Hematopoietic multipotent progenitor cell treated with erythropoietin and hydrocortisone succinate and interleukin-3 and kit ligand, for 8 days (in vitro differentiated cells): Measurements from ENCODE around the gene TPM4.
"Not testable (repeated sequence)": the region's sequence is repeated elsewhere in the genome, so short reads cannot be mapped to it uniquely, and the experiment has no call there.

Experiments
- DNase-seq: peaks from one replicate; pipeline ENCODE4 v3.0.0-alpha.2; 2015

Gene TPM4

DNA sequence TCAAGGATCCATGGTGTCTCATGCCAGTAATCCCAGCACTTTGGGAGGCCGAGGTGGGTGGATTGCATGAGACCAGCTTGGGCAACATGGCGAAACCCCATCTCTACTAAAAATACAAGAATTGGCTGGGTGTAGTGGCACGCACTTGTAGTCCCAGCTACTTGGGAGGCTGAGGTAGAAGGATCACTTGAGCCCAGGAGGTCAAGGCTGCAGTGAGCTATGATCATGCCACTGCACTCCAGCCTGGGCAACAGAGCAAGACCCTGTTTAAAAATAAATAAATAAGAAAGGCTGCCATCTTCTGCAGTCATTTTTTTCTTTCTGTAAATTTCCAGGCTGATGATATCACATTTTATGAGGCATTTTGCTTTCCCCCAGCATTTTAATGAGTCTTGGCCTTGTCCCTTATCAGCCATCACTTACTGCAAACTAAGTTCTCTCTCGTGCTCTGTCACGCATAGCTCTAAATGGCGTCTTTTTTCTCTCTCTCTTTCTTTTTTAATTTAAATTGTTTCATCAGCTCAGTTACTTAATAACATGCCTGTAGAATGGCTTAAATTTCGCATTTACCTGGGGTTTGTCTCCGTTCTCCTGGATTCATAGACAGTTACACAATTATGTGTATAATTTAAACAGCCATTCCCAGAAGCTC is 23.1 kb downstream of the TPM4 start:
- not testable (repeated sequence) for DNase-seq

DNA sequence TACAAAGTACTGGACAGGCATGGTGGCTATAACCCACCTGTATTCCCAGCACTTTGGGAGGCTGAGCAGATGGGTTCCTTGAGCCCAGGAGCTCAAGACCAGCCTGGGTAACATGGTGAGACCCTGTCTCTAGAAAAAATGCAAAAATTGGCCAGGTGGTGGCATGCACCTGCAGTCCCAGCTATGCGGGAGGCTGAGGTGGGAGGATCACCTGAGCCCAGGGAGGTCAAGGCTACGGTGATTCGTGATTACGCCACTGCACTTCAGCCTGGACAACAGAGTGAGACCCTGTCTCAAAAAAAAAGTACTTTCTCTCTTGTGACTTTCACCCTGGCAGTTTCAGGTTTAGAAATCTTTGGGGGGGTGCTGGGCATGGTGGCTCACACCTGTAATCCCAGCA is 24.2 kb downstream of the TPM4 start:
- DNase-seq, result no peak

DNA sequence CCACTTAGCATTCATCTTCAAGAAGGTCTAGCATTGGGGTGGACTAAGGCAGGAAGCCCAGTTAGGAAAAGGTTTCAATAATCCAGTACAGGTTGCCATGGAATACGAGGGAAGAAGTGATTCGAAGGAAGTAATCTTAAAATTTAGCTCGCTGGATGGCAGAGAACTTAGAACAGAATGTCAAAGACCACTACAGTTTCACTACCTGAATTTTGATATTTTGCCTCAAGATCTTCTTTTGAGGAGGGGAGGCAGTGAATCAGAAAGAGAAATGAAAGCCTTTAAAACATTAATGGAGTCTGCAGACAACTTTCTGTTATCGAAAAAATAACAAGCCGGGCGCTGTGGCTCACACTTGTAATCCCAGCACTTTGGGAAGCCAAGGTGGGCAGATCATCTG is 28.4 kb downstream of the TPM4 start:
- DNase-seq, result no peak

DNA sequence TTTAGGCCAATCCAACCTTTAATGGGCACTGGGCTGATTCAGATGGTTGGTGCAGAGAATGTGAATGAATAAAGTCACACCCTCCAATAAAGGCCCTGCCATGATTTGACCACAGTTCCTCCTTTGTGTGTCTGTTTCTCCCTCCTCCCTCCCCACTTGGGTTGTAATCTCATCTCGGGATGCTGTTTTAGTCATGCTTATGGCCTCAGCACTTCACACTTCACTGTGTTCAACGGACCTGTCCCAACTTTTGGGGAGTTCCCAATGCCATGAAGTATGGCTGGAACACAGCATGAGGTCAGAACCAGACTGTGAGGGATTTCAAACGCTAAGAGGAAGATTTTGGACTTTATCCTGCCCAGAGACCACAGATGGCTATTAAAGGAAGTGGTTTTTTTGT is 29.8 kb downstream of the TPM4 start:
- DNase-seq, result peak; percentile 25

DNA sequence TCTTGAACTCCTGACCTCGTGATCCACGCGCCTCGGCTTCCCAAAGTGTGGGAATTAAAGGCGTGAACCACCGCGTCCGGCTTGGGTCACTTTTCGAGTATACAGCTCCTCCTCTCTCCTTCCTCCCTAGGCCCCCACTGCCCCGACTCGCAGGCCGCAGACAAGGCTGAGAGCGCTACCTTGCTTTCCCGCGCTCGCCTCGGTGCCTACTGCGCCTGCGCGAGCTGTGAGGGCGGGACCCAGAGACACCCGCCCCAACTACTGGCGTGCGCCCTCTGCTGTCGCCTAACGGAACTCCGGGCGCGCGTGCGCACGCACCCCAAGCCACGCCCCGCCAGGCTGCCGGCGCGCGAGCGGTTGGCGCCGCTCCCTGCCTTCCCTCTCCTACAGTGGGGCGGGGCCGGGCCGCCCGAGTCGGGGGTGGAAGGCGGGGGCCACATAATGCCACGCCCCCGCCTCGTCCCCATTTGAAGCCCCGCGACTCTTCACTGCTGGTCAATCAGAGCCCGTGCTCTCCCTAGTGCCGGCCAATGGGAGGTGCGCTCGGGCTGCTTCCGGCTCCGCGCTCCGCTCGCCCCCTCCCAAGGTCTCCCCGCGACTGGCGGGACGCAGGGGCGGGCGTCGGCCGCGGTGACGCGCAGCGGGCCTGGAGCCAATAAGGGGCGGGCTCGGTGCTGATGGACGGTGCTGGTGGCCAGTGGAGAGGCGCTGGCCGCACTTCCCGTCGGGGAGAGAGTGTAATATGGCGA is 35.0 kb downstream of the TPM4 start, which contains the start of gene RAB8A:
TSS of gene RAB8A (plus strand) at position 730 of the 749 bp plus-strand sequence. CDS start at position 743, 13 bp downstream.
- peak; percentile 98 for DNase-seq

DNA sequence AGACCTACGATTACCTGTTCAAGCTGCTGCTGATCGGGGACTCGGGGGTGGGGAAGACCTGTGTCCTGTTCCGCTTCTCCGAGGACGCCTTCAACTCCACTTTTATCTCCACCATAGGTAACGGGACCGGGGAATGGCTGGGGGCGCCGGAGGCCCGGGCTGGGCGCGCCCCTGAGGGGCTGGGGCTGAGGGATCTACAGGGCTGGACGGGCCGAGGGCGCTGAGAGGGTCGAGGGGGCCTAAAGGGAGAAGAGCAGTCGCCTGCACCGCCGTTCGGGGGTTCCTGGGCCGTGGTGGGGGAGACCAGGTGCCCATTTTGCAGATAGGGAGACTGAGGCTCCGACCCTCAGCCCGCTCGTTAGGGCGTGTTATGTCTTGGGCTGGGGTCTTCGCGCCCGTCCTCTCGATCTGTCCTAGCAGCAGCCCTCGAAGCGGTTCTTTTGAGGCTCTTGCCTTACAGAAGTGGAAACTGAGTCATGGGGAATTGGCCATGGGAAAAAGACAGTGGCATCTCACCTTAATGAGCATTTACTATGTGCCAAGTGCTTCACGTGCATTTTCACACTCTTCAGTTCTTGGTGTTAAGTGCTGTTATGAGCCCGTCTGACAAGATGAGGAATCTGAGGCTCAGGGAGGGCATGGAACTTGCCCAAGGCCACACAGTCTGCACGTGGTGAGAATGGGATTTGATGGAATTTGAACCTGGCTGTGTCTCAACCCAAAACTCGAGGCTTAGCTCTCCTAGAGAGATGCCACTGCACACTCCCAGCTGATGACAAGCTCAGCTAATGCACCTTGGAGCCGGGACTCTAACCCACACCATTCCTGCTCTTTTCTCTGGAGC is 35.8 kb downstream of the TPM4 start:
- DNase-seq, result peak; percentile 17

DNA sequence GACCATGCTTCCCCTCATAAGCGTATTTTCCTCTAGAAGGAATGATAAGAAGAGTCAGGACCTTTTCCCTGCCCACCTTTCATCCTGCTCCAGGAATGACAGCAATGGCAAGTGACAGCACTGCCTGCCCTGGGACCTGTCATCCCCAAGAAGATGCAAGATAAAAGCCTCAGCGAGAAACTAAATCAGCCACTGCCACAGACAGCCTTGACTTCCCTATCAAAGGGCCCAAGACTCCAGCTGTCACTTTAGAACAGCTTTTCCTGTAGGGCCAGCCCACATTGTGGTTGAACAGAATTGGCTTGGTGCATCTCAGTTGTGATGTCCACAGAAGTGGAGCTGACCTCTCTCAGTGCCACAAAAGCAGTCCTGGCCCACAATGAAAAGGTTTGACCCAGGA is 36.5 kb downstream of the TPM4 start:
- peak; percentile 87 for DNase-seq

DNA sequence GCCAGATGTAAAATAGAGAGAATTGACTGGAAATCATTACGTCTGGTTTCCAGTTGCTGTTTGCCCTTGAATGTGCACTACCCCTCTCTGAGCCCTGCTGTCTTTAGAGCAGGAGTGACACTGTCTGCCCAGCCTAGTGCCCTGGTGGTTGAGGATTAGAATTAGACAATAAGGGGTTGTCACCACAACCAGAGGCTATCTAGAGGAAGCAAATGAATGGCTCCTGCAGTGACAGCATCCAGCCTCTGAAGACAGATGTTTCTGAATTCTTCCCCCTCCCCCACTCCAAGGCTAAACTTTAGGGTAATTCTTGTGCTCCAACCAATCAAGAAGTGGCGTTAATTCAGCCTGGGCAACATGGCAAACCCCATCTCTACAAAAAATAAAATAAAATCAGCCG is 37.4 kb downstream of the TPM4 start:
- DNase-seq, result peak; percentile 65

DNA sequence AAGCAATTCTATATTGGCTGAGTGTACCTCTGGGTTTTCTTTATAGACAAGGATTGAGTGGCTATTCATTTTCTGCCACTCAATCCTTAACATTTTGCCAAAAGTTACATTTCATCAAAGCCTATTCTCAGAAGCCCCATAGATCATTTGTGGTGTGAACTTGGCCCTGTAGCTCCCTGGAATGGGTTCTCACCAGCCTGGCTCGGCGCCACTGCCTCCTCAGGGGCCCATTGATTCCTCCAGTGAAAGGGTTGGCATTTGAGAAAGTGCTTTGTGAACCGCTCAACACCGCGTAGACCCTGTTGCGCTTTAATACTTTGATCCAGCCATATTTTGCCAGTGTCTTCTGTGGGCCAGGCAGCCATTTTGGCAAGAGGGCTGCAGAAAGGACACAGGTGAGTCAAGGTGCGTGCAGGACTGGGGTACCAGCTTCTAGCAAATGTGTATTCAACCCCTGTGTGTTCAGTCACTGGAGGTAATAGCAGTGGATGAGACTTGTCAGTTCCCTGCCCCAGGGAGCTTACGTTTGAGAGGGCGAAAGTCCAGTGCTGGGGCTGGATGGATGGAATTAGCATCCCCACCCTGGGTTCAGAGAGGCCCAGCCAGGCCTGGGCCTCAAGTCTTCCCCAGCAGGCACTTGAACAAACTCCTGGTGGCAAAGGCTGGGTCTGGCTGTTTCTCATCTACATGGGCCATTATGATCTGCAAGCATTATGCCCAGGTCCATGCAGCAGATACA is 39.2 kb downstream of the TPM4 start:
- DNase-seq, result no peak

DNA sequence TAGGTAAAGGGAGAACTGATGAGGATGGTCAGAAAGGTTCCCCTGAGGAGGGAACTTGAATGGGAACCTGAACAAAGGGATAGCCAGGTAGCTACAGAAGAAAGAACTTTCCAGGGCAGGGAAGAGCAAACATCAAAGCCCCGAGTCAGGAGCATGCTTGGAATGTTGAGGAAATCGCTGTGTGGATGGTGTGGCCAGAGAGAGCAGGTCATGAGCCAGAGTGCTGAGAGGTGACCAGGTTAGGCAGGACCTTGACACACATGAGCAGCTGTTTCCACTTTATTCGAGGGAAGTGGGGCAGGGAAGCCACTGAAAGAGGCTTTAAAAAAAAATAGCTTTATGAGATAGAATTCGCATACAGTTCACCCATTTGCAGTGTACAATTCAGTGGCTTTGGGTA is 39.8 kb downstream of the TPM4 start:
- DNase-seq, result no peak

DNA sequence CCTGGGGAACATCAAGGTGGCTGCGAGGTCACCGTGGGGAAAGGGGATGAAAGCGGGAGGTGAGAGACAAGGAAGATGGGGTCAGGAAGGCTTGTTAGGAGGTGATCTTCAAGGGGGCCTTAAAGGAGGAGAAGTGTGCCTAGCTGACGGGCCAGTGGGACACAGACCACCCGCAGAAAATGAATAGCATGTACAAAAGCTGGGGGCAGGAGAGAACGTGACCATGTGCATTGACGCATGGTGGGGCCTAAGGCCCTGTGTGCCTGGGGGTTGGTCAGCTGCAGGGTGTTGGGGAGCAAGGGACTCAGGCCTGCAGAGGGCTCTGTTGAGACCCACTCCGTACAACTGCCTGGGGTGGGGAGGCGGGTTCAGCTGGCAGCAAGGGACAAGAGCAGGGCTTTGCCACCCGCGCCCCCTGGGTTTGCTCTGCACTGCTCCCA is 41.3 kb downstream of the TPM4 start:
- DNase-seq, result peak; percentile 20

DNA sequence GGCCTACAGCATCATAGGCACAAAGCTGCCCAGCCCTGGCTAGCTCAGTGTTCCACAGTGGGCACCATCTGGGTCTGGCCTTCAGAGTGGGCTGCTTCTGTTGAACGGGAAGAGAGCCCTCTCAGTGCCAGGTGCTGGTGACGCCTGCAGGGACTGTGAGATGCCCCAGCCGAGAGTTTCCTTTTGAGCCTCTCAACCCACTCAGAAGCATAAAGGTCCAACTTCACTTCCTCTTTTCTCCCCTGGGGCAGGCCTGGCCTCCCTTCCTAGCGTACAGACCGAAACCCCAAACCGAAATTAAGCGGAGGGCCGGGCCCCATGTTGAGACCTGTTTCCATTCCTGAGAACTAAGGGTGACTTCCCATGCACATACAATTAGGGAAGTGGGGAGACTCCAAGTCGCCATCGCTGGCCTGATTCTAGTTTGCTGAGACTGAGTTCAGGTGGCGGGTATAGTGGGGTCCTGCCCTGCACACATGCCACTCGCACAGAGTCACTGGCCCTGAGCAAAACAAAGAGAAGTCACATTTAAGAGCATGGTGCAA is 42.3 kb downstream of the TPM4 start:
- DNase-seq, result peak; percentile 36

DNA sequence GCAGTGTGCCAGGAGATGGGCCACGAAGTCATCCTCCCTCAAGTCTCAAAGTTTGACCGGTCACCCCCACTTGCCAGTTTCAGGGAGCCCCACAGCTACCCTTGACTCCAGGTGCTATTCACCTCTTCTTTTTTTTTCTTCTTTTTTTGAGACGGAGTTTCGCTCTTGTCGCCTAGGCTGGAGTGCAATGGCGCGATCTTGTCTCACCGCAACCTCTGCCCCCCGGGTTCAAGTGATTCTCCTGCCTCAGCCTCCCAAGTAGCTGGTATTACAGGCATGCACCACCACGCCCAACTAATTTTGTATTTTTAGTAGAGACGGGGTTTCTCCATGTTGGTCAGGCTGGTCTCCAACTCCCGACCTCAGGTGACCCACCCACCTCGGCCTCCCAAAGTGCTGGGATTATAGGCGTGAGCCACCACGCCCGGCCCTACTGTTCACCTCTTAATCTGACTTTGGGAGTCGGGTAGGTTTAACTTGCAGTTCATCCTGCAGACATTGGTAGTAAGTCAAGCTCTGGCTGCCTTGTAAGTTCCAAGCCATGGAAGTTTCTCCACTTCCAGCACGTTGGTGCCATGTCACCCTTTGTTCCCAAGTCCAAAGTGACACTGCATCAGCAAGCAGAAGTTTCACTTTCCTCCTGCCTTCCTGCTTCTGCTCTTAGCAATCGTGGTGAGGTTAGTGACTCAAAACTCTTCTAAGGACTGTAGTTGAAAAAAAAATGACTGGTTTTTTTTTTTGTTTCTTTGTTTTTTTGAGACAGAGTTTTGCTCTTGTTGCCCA is 43.0 kb downstream of the TPM4 start:
- DNase-seq, result not testable (repeated sequence)

DNA sequence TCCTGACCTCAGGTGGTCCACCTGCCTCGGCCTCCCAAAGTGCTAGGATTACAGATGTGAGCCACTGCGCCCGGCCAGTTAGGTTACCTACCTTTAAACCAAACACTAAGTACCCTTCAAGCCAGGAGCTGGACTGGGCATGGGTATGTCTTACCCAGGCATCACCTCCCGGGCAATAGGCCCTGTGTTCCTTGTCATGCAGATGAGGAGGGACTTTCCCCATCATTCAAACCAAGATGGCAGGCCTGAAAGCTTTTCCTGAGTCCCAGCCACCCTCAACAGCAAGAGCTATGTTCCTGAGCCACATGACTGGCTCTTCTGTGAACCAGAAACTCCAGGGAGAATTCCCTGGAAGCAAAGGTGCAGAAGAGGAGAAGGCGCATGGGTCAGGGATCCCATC is 44.8 kb downstream of the TPM4 start:
- no peak for DNase-seq

DNA sequence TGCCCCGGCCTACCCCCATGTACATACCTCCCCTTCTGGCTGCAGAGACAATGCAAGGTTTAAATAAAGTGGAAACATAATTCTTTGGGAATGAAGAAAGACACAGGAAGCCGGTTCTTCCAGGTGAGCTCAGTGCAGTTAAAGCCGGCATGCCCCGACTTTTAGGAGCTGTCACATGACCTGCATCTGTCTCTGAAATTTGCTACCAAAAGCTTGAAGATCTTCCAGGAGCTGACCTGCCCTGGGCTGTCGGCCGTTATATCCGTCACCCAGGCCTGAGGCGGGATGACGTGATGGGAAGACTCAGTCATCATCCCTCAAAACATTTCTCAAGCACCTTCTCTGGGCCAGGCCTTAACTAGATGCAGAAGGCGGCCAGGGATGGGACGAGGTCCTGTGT is 45.7 kb downstream of the TPM4 start:
- DNase-seq, result no peak

DNA sequence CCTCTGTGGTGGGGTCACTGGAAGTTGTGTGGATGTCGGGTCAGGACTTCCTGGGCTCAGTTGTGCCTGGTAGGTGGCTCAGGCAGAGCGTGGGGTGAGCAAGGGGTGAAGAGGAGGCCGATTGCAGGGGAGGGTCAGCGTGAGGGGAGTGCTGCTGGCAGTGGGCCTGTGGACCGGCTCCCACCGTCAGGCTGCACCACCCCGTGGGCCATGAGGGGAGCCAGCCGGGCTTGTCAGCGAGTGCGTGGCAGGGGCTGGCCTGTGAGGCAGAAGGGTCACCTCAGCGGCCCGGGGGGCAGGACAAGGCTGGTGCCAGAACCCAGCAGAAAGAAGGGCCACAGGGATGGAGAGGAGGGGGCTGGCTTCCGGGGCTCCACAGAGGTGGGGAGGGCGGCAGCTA is 48.7 kb downstream of the TPM4 start:
- DNase-seq, result no peak

DNA sequence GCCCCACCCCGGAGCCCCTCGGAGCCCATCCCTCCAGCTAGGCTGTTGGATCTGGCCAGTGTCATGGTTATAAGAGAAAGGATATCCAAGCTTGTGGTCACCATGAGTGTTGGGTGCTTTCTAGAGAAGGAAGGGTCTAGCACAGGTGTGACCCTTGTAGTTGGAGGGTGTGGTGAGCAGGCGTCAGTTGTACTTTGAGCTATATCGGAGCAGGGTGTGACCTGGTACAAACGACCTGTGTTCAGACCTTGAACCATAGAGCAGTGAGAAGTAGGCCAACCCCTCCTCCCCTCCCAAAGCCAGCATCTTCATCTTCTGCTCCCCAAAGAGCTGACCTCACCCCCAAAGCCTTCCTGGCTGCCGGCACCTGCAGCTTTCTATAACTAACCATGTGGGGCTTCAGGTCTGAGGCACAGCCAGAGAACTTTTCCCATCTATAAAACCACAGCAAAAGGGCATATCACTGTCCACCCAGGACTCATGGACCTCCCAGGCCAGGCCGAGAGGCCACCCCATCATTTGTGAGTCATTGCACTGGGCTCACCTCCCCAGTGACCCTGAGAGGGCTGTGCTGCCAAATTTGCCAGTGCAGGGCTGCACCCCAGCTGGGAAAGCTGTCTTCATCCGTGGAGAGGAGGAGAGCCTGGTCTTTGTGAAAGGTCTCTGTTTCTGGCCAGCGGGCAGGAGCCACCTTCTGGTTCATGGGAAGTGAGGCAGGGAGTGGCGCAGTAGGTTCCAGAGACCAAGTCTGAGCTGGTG is 49.6 kb downstream of the TPM4 start:
- DNase-seq, result no peak

DNA sequence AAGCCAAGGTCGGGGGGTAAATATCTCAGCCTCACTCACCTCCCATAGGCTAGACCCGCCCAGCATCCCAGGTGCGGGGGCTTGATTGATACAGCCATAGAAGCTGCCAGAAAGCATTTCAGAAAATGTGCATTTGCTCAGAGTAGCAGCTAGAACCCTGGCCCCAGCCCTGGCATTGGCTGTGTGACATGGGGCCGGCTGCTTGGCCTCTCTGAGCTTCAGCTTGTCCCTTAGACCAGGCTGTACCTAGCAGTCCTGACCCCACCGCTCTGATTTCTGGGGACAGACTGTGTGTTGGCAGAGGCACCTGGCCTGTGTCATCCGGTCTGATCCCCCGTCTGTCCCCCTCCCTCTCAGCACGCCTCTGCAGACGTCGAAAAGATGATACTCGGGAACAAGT is 50.8 kb downstream of the TPM4 start:
- DNase-seq, result no peak

DNA sequence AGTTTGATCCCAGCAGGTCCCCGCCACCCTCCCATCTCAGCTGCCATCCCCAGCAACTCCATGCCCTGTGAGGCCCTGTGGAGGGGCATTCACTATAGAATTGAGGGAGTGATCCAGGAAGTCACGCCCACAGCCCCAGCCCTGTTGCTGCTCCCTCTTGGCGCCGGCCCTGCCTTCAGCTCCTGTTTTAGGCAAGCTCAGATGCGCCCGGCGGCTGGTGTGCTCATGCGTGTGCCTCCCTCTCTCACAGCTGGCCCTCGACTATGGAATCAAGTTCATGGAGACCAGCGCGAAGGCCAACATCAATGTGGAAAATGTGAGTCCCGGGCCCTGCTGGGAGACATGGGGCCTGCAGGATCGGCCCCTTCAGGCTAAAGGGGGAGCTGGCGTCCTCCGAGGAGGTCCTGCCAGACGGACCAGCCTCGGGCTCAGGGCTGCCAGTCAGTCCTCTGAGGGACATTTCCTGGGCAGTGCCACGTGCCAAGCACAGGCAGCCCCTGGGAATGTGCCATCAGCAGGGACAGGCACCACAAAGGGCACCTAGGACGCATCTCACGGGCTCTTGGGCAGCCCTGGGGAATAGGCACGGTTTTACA is 51.6 kb downstream of the TPM4 start:
- no peak for DNase-seq

DNA sequence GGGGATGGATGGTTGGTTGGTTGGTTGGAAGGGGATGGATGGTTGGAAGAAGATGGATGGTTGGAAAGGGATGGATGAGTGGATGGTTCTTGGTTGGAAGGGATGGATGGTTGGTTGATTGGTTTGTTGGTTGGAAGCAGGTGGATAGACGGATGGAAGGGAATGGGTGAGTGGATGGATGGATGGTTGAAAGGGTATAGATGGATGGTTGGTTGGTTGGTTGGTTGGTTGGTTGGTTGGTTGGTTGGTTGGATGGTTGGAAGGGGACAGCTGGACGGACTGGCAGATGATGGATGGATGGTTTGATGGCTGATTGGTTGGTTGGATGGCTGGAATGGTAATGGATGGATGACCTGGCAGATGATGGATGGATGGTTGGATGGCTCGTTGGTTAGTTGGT is 55.4 kb downstream of the TPM4 start:
- DNase-seq, result no peak

DNA sequence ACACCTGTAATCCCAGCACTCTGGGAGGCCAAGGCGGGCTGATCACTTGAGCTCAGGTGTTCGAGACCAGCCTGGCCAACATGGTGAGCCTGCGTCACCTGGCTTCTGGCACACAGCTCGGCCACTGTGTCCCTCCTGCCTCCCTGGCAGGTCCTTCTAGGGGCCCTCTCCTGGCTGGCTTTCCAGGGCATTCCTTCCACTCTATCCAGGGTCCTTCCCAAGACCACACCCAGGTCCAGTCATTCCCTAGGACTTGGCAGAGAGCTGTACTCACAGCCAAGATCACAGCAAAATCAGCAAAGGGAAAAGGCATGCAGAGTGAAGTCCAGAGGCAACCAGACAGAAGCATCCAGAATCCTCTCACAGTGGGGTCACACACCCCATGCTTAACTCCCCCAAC is 57.5 kb downstream of the TPM4 start:
- no peak for DNase-seq
